Skeletal muscle tissue (tissue), 4 donors: ENCODE data around the gene SEMA5B. TPM values are rescaled to one million over a fixed set of nuclear protein-coding genes. Genes with fewer than 3 reads are reported as not detected.

Experiments used
- H3K27ac ChIP-seq: one replicate; pipeline ENCODE4 v1.7.0; 2013; ENCODE audit warnings: mild to moderate bottlenecking, low read depth, low read length, inconsistent platforms
- H3K27me3 ChIP-seq, 3 donors: one replicate each; pipeline ENCODE4 v1.7.0; 2013; ENCODE audit warnings: low read length in 3 of 3; ENCODE audit not compliant: control insufficient read depth in 3 of 3, insufficient read depth in 3 of 3
- H3K36me3 ChIP-seq, 3 donors: one replicate each; pipeline ENCODE4 v1.7.0; 2013; ENCODE audit warnings: low read length in 3 of 3; ENCODE audit not compliant: control insufficient read depth in 3 of 3, insufficient read depth in 3 of 3
- H3K4me1 ChIP-seq, 3 donors: one replicate each; pipeline ENCODE4 v1.7.0; 2013; ENCODE audit warnings: low read length in 3 of 3, mild to moderate bottlenecking in 3 of 3; ENCODE audit not compliant: control insufficient read depth in 3 of 3, insufficient read depth in 3 of 3
- H3K4me3 ChIP-seq, 3 donors: one replicate each; pipeline ENCODE4 v1.7.0; 2013; ENCODE audit warnings: low read length in 3 of 3
- H3K9ac ChIP-seq, 3 donors: one replicate each; pipeline ENCODE4 v1.7.0; 2013; ENCODE audit warnings: low read length in 3 of 3, mild to moderate bottlenecking in 3 of 3, moderate library complexity in 2 of 3, low read depth in 1 of 3
- H3K9me3 ChIP-seq, 3 donors: one replicate each; pipeline ENCODE4 v1.7.0; 2013; ENCODE audit warnings: low read length in 3 of 3; ENCODE audit not compliant: control insufficient read depth in 3 of 3
- total RNA-seq: library from RNA; depleted of rRNA; stranded (reverse); fragments of >200 nt; gene quantifications from one replicate; pipeline ENCODE4 v1.2.3, GENCODE V29; 2014
- donor health status: Osteomylitis.

The SEMA5B gene
- total RNA-seq, 1 donor from 2014 or later = 8.4 TPM

DNA sequence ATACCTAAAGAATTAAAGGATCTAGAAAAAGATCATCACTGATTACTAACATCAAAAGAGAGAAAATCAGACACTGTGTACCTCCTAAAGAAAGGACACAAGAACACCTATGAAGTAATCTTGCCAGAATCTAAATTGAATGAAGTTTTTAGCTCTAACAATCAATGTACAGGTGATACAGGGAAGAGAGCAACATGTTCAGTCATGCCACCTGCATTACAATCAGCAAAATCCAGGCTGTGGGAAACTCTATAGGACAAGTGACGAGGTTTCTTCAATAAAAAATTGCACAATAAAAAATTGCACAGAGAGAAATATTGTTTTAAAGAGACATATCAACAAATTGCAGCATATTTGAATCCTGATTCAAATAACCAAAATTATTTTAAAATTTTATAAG lies 93.3 kb downstream of the SEMA5B start:
- Histone ChIP-seq H3K9ac (no peak overlapping the region), H3K4me1 (no peaks in the 10 kb centered on the region), H3K4me3 (no peak overlapping the region), H3K27ac (no peak overlapping the region), H3K9me3 (no peaks in the 10 kb centered on the region), H3K27me3 (peaks cover 0 to 7% (median 0%) of the 10 kb centered on the region in 3 donors), H3K36me3 (no peaks in the 10 kb centered on the region)

DNA sequence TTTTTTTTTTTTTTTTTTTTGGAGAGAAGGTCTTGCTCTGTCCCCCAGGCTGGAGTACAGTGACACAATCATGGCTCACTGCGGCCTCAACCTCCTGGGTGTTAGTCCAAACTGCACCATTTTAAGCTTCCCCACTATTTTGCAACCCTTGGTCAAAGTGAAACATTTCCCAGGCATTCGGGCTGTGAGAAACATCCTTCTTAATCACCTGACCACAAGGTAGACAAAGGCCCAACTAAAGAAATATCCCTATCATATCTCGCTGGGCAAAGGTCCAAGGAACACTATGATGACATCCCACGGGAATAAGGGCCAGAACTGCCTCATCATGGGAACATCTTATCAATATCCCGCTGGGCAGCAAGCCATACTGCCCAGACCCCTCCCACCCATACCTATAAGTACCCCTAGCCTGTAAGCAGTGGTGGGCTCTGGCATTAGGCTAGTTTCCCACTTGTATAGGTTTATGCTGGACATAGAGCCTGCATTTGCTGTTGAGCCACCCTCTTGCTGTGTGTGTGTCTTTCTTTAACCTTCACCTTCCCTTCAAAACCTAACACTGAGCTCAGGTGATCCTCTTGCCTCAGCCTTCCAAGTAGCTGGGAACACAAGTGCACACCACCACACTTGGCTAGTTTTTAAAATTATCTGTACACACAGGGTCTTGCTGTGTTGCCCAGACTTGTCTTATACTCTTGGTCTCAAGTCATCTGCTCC lies 95.2 kb downstream of the SEMA5B start:
- Histone ChIP-seq H3K27ac (no peak overlapping the region), H3K9ac (no peak overlapping the region), H3K9me3 (no peaks in the 10 kb centered on the region), H3K4me1 (no peaks in the 10 kb centered on the region), H3K36me3 (no peaks in the 10 kb centered on the region), H3K27me3 (peaks cover 0 to 7% (median 0%) of the 10 kb centered on the region in 3 donors), H3K4me3 (no peak overlapping the region)

DNA sequence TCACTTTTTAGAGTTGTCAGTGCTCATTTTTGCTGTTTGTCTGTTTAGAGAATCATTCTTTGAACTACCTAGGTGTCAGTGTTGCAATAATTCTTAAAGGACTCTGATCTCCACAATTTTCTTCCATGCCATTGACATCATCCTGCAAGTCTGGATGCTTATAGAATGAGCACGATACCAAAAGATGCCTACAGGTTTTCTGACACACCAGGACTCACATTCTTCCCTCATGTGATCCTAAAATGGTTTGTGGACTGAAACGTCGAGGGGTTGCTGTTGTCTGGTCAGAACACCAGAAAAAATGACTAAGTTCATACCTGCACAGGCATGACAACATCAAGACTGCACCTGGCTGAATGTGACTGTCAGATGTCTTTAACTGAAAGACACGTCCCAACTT lies 95.9 kb downstream of the SEMA5B start:
- Histone ChIP-seq H3K27me3 (peaks cover 0 to 7% (median 0%) of the 10 kb centered on the region in 3 donors), H3K4me1 (no peaks in the 10 kb centered on the region), H3K36me3 (no peaks in the 10 kb centered on the region), H3K27ac (no peak overlapping the region), H3K9ac (no peak overlapping the region), H3K9me3 (no peaks in the 10 kb centered on the region), H3K4me3 (no peak overlapping the region)

DNA sequence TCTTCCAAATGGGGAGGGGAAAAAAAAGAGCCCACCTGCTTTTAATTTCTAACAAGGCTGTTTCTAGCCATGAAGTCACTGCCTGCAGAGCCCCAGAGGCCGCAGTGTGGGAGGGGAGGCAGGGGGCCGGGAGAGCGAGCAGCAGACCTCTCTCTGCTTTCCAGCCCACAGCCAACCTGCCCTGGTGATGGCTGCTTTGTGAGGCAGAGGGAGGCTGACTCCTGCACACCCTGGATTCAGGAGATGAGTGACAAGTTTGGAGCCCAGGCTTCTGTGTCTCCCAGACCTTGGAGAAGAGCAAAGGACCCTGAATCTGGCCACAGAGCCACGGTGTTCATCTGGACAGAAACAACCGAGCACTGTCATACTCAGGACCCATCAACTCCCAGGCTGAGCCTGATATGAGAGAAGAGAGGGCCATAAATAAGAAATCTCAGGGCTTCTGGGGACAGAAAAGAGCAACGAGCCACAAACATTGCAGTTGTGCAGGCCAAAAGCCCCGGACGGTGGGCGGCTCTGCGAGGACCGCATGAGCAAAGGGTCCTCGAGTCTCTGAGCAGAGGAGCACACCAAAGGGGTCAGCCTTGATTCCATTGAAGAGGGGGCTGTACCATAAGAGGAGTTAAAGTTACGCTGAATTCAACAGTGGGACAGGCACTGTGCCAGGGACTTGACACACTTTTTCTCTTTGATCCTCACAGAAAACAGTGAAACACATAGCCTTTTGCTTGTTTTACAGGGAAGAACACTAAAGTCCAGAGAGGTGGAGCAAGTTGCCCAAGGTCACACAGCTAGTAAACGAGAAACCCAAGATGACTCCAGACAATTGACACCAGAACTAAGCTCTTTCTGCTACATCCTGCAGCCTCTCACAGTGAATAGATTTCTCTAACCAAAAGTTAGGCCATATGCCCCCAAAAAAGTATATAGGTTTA lies 97.2 kb downstream of the SEMA5B start:
- H3K27ac ChIP-seq = no peak overlapping the region
- H3K9ac ChIP-seq = no peak overlapping the region

DNA sequence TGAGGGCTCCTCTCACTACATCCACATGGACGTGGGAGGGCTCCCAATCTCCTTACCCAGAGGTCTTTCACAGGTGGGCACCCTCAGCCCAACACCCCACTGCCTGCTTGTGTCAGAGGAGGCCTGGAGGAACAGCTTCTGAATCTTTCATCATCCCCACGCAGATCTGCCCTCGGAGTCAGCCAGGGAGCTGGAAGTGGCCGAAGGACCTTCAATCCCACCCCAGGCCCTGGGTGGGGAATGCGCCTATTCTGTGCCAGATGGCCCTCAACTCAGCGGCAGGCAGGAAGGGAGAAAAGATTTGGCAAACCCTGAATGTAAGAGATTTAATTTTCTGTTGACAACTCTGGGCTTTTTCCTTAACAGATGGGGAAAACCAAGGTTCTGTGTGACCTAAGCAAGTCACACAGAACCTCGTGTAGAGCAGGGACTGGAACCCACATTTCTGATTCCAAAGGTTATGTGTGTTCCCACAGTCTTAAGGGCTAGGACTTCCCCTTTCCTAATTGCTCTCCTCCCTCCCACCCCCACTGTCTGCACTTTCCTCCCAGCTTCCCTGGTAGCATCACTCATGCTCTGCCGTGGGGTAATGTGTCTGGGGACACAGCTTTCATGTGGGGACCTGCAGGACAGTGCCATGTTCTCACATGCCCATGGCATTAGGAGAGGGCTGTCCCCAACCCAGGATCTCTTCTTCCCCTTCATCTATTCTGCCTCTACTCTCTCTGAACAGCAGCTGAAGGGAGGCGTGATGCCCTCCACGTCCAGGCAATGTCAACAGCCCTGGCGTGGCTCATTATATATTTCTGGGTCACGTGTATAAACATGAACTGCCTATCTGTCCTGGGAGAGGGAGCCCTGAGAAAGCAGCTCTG lies 98.1 kb downstream of the SEMA5B start:
- no peaks in the 10 kb centered on the region for H3K36me3 ChIP-seq

More for the DNA sequence above, 97.2 kb downstream of the SEMA5B start:
- Histone ChIP-seq H3K4me1 (no peaks in the 10 kb centered on the region), H3K9me3 (no peaks in the 10 kb centered on the region), H3K36me3 (no peaks in the 10 kb centered on the region), H3K4me3 (no peak overlapping the region), H3K27me3 (peaks cover 0 to 7% (median 0%) of the 10 kb centered on the region in 3 donors)

DNA sequence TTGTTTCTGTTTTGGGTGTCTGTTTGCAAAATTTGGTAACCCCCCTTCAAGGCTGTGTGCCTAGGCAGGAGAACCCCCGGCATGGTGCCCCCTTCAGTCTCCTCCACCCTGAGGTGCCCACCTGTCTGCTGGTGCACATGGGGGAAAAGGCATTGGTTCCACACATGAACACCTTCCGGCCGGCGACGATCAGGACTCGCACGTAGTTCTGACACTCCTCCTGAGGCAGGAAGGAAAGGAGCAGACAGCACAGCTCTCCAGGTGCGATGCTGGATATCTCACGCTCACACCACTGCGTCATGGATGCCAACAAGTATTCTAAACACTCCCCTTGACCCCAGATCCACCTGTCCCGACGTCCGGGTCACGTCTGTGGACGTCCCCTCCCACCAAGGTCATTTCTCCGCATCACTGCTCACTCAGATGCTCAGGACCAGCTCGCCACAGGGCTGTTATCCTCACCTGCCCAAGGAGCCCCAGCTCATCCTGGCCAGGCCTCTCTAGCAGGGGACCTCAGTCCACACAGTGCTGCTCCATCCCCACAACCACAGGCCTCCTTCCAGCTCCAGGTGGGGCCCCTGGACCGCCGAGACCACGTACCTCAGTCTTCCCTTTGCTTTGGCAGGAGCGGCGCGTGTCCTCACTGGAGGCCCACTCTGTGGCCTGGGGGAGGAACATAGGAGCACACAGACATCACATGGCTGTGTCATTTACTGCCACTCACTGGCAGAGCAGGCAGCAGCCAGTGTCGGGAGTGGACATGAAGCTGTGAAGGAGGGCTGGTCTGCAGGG lies 99.0 kb downstream of the SEMA5B start:
- Histone ChIP-seq H3K4me3 (no peak overlapping the region), H3K27ac (no peak overlapping the region), H3K9me3 (no peaks in the 10 kb centered on the region), H3K4me1 (no peaks in the 10 kb centered on the region), H3K9ac (no peak overlapping the region), H3K36me3 (no peaks in the 10 kb centered on the region), H3K27me3 (peaks cover 1 to 12% (median 5%) of the 10 kb centered on the region in 3 donors)

More for the DNA sequence above, 98.1 kb downstream of the SEMA5B start:
- no peak overlapping the region for H3K4me3 ChIP-seq
- H3K4me1 ChIP-seq = no peaks in the 10 kb centered on the region
- no peaks in the 10 kb centered on the region for H3K9me3 ChIP-seq
- H3K27me3 ChIP-seq = peaks cover 0 to 12% (median 3%) of the 10 kb centered on the region in 3 donors
- no peak overlapping the region for H3K9ac ChIP-seq
- H3K27ac ChIP-seq = no peak overlapping the region

DNA sequence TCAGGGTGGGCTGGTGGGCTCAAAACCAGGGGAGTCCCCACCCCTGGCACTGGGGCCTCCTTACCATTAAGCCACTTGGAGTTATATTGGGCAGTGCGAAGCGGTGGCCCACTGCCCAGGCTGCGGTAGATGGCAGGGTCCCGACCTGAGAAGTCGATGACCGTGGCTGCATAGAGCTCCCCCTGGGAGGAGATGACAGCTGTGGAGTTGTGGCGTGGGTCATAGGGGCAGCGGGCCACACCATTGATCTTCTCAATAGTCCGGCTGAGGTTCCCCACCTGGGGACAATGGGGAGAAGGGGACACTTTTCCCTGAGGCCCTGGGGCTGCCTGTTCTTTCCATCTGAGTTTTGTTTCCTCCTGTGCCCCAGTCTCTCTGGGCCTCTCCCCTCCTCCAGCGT lies 99.8 kb downstream of the SEMA5B start:
- Histone ChIP-seq H3K36me3 (no peaks in the 10 kb centered on the region), H3K9me3 (no peaks in the 10 kb centered on the region), H3K27ac (no peak overlapping the region), H3K9ac (no peak overlapping the region), H3K27me3 (peaks cover 10 to 21% (median 13%) of the 10 kb centered on the region in 3 donors), H3K4me3 (no peak overlapping the region), H3K4me1 (no peaks in the 10 kb centered on the region)

DNA sequence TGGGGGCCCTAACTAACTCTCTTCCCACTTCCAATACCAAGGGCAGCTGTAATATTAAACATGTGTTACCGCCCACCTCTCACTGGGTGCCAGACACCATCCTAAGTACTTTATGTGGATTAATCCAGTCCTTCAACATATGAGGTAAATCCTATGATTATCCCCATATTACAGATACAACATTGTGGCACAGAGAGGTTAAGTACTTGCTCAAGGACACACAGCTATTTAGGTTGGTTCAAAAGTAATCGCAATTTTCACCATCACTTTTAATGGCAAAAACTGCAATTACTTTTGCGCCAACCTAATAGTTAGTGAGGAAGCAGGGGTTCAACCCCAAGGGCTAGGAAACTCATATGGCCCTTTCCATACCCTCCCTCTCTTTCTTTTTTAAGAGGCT lies 100.8 kb downstream of the SEMA5B start:
- peaks cover 0 to 7% (median 0%) of the 10 kb centered on the region in 3 donors for H3K4me1 ChIP-seq
- H3K4me3 ChIP-seq = no peak overlapping the region
- H3K9me3 ChIP-seq = no peaks in the 10 kb centered on the region
- no peaks in the 10 kb centered on the region for H3K36me3 ChIP-seq
- peaks cover 19 to 30% (median 22%) of the 10 kb centered on the region in 3 donors for H3K27me3 ChIP-seq
- no peak overlapping the region for H3K9ac ChIP-seq
- H3K27ac ChIP-seq = no peak overlapping the region

DNA sequence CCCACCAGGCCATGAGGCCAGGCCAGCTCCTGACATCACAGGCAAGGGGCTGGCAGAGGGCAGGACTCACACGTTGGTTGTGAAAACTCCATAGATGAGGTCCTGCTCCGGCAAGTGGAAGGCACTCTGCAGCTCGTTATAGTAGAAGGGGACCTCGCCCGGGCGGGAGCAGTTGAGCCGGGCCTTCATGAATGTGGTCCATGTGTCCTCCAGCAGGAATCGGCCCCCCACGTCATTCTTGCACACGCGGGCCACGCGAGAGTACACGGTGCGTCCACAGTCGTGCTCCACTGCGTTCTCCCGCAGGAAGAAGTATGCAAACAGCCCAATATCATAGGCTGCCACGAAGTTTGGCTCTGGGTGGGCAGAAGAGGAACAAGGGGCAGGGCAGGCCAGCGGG lies 101.2 kb downstream of the SEMA5B start:
- Histone ChIP-seq H3K36me3 (no peaks in the 10 kb centered on the region), H3K27me3 (peaks cover 24 to 33% (median 26%) of the 10 kb centered on the region in 3 donors), H3K4me1 (peaks cover 0 to 9% (median 0%) of the 10 kb centered on the region in 3 donors), H3K9ac (no peak overlapping the region), H3K27ac (no peak overlapping the region), H3K4me3 (no peak overlapping the region), H3K9me3 (no peaks in the 10 kb centered on the region)
